ENCODE data around the gene PCBP3. TPM values are rescaled to one million over a fixed set of nuclear protein-coding genes. Genes with fewer than 3 reads are reported as not detected.

Gene PCBP3
- total RNA-seq, 1 donor from 2014 or later = not detected

DNA sequence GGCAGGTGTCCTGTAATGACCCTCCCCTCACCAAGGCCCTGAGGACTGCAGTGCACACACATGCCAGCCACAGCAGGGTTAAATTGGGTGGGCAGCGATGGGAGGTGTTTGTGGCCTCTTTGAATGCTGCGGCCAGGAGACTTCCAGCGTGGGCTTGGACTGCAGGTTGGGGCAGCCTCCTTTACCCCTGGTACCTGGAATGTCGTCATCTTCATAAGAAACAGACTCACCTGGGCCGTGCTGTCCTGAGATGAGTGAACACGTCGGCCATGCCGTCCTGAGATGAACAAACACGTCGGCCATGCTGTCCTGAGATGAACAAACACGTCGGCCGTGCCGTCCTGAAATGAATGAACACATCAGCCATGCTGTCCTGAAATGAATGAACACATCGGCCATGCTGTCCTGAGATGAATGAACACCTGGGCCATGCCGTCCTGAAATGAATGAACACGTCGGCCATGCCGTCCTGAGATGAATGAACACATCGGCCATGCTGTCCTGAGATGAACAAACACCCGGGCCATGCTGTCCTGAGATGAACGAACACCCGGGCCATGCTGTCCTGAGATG is 288.0 kb downstream of the PCBP3 start:
- TF ChIP-seq, protein P1, sequence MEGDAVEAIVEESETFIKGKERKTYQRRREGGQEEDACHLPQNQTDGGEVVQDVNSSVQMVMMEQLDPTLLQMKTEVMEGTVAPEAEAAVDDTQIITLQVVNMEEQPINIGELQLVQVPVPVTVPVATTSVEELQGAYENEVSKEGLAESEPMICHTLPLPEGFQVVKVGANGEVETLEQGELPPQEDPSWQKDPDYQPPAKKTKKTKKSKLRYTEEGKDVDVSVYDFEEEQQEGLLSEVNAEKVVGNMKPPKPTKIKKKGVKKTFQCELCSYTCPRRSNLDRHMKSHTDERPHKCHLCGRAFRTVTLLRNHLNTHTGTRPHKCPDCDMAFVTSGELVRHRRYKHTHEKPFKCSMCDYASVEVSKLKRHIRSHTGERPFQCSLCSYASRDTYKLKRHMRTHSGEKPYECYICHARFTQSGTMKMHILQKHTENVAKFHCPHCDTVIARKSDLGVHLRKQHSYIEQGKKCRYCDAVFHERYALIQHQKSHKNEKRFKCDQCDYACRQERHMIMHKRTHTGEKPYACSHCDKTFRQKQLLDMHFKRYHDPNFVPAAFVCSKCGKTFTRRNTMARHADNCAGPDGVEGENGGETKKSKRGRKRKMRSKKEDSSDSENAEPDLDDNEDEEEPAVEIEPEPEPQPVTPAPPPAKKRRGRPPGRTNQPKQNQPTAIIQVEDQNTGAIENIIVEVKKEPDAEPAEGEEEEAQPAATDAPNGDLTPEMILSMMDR (IDR thresholded peaks at IDR 0.05; ENCODE audit: insufficient read depth, low read length, severe bottlenecking) = no peak
- H3K27me3 ChIP-seq (ENCODE audit: control insufficient read depth, insufficient read depth, low read length) = no peaks in the 10 kb centered on the region
- no peak for DNase-seq (ENCODE audit: low read depth)
- H3K36me3 ChIP-seq (ENCODE audit: control insufficient read depth, insufficient read depth, low read length) = no peaks in the 10 kb centered on the region
- H3K4me3 ChIP-seq (ENCODE audit: low read depth, low read length) = no peak overlapping the region
- no peak for FAIRE-seq

DNA sequence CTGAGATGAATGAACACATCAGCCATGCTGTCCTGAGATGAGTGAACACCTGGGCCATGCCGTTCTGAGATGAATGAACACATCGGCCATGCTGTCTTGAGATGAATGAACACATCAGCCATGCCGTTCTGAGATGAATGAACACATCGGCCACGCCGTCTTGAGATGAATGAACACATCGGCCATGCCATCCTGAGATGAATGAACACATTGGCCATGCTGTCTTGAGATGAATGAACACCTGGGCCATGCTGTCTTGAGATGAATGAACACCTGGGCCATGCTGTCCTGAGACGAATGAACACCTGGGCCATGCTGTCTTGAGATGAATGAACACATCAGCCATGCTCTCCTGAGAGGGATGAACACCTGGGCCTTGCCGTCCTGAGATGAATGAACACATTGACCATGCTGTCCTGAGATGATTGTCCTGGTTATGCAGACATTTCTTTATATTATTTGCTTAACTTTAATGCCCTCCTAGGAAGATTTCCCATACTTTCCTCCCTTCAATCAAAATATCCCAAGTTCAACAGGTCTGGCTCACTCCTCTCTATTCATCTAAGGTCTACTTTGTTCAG is 289.5 kb downstream of the PCBP3 start:
- H3K27me3 ChIP-seq (ENCODE audit: control insufficient read depth, insufficient read depth, low read length) = no peaks in the 10 kb centered on the region
- H3K36me3 ChIP-seq (ENCODE audit: control insufficient read depth, insufficient read depth, low read length) = no peaks in the 10 kb centered on the region
- H3K4me3 ChIP-seq (ENCODE audit: low read depth, low read length) = no peak overlapping the region
- TF ChIP-seq, protein P1 (IDR thresholded peaks at IDR 0.05; ENCODE audit: insufficient read depth, low read length, severe bottlenecking) = no peak
- no peak for DNase-seq (ENCODE audit: low read depth)
- no peak for FAIRE-seq

DNA sequence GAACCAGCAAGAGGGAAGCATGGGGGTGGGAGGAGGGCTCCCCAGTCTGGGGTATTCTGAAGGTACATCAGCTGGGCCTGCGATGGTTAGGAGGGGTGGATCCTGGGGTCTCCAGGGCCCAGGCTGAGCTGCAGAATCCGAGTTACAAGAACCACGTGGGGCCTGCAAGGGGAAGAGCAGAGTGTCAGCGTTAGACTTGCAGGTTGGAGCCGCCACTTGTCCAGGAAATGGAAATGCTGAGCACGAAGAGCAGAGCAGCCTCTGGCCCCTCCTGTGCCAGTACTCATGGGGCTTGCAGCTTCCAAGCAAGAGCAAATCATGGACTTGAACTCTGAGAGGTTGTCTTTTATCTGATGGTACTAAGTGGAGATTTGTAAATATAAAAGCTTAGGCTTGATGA is 290.6 kb downstream of the PCBP3 start:
- Histone ChIP-seq H3K36me3 (ENCODE audit: control insufficient read depth, insufficient read depth, low read length) (no peaks in the 10 kb centered on the region), H3K27me3 (ENCODE audit: control insufficient read depth, insufficient read depth, low read length) (no peaks in the 10 kb centered on the region), H3K4me3 (ENCODE audit: low read depth, low read length) (no peak overlapping the region)
- FAIRE-seq (no peak), DNase-seq (ENCODE audit: low read depth) (no peak)
- TF ChIP-seq, protein P1 (IDR thresholded peaks at IDR 0.05; ENCODE audit: insufficient read depth, low read length, severe bottlenecking) = no peak

DNA sequence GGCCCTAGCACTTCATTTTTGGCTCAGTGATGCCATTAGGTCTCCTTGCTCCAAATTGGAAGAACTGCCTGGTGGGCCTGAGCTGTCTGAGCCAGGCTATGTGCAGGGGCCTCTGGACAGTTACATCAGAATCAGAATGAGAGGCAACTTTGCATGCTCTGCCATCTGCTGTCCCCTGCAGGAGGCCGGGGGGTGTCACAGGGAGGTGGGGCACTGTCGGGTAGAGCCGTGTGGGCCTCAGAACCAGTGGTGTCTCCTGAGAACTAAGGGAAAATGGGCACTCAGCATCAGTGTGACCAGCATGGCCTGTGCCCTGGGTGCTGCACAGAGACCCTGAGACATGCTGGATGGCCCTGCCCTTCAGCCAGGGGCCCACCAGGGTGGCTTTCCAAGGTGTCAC is 291.0 kb downstream of the PCBP3 start:
- Histone ChIP-seq H3K4me3 (ENCODE audit: low read depth, low read length) (no peak overlapping the region), H3K36me3 (ENCODE audit: control insufficient read depth, insufficient read depth, low read length) (no peaks in the 10 kb centered on the region), H3K27me3 (ENCODE audit: control insufficient read depth, insufficient read depth, low read length) (no peaks in the 10 kb centered on the region)
- no peak for FAIRE-seq
- DNase-seq (ENCODE audit: low read depth) = no peak
- TF ChIP-seq, protein P1 (IDR thresholded peaks at IDR 0.05; ENCODE audit: insufficient read depth, low read length, severe bottlenecking) = no peak

DNA sequence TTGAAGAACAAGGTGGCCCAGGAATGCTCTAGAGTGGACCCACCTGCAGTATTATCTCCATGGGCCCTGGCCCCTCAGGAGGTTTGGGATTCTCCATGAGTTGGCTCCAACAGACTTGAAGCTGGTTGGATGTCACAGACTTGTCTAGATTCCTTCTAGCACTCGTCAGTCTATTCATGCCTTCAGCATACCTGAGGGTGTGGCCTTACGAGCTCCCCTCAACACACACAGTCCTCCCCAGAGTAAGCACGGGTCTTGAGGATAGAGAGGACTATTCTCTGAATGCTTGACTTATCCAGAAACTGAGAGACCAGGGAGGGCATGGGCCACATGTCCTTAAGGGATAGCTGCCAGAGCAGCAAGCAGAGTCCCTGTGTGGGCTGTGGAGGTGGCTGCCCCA is 292.1 kb downstream of the PCBP3 start:
- Histone ChIP-seq H3K4me3 (ENCODE audit: low read depth, low read length) (no peak overlapping the region), H3K27me3 (ENCODE audit: control insufficient read depth, insufficient read depth, low read length) (no peaks in the 10 kb centered on the region), H3K36me3 (ENCODE audit: control insufficient read depth, insufficient read depth, low read length) (no peaks in the 10 kb centered on the region)
- DNase-seq (ENCODE audit: low read depth) (no peak), FAIRE-seq (no peak)
- TF ChIP-seq, protein P1 (IDR thresholded peaks at IDR 0.05; ENCODE audit: insufficient read depth, low read length, severe bottlenecking) = no peak

Data from bronchial epithelial cell (primary cell).